WERI-Rb-1 (cell line): ENCODE data around the gene DNAJC9.
"Not testable (repeated sequence)": the region's sequence is repeated elsewhere in the genome, so short reads cannot be mapped to it uniquely, and the experiment has no call there.

ENCODE experiments used
- DNase-seq: peaks from one replicate; pipeline ENCODE4 v3.0.0-alpha.2; 2020
- H3K27ac ChIP-seq: fragments of 250-450 bp; sonication (Bioruptor Pico); 2 replicates; pipeline ENCODE4 v1.5.1; 2020; ENCODE audit warnings: mild to moderate bottlenecking, moderate library complexity
- H3K27me3 ChIP-seq: fragments of 250-450 bp; sonication (Bioruptor Pico); 2 replicates; pipeline ENCODE4 v1.5.1; 2021; ENCODE audit warnings: mild to moderate bottlenecking, low read depth, moderate library complexity; ENCODE audit not compliant: insufficient read depth, severe bottlenecking
- H3K36me3 ChIP-seq: fragments of 250-450 bp; sonication (Bioruptor Pico); 2 replicates; pipeline ENCODE4 v1.5.1; 2020; ENCODE audit warnings: mild to moderate bottlenecking, moderate library complexity
- H3K4me3 ChIP-seq: 2 replicates; pipeline ENCODE4 v1.5.1; 2011; ENCODE audit warnings: low read depth, mild to moderate bottlenecking, control low read depth, low read length
- H3K9me3 ChIP-seq: fragments of 250-450 bp; sonication (Bioruptor Pico); 2 replicates; pipeline ENCODE4 v1.5.1; 2021; ENCODE audit warnings: mild to moderate bottlenecking, moderate library complexity; ENCODE audit not compliant: severe bottlenecking
- CTCF ChIP-seq: IDR thresholded peaks from 2 replicates; pipeline ENCODE4 v1.5.1; 2011; ENCODE audit warnings: low read depth, mild to moderate bottlenecking, control low read depth, inconsistent platforms, low read length

The DNAJC9 gene

GRCh38 chr10:73264423-73264822, 17.4 kb upstream of the DNAJC9 start:
- DNase-seq = no peak
- Histone ChIP-seq H3K27me3 (no peaks in the 10 kb centered on the region), H3K4me3 (no peak overlapping the region), H3K27ac (no peak overlapping the region), H3K9me3 (no peaks in the 10 kb centered on the region), H3K36me3 (no peaks in the 10 kb centered on the region)
- no peak for TF ChIP-seq CTCF

- no peaks in the 10 kb centered on the region for H3K36me3 ChIP-seq
- H3K9me3 ChIP-seq = peaks cover 3% of the 10 kb centered on the region
- H3K27me3 ChIP-seq = no peaks in the 10 kb centered on the region
- H3K27ac ChIP-seq = no peak overlapping the region
- H3K4me3 ChIP-seq = no peak overlapping the region
- peak; percentile 19; the same call in 1 of the 2 replicates for TF ChIP-seq CTCF
- DNase-seq = no peak
Observed at GRCh38 chr10:73263693-73264347, 16.8 kb upstream of the DNAJC9 start.

- TF ChIP-seq CTCF = no peak
- Histone ChIP-seq H3K9me3 (peaks cover 3% of the 10 kb centered on the region), H3K27me3 (no peaks in the 10 kb centered on the region), H3K4me3 (no peak overlapping the region), H3K27ac (no peak overlapping the region), H3K36me3 (no peaks in the 10 kb centered on the region)
- DNase-seq = no peak
Observed at GRCh38 chr10:73262880-73263555, 16.0 kb upstream of the DNAJC9 start.

- Histone ChIP-seq H3K9me3 (peaks cover 3% of the 10 kb centered on the region), H3K27me3 (no peaks in the 10 kb centered on the region), H3K36me3 (no peaks in the 10 kb centered on the region), H3K27ac (no peak overlapping the region), H3K4me3 (no peak overlapping the region)
- DNase-seq = no peak
- no peak for TF ChIP-seq CTCF
Observed at GRCh38 chr10:73262105-73262730, 15.2 kb upstream of the DNAJC9 start.

- no peaks in the 10 kb centered on the region for H3K27me3 ChIP-seq
- H3K4me3 ChIP-seq = no peak overlapping the region
- no peak for TF ChIP-seq CTCF
- no peaks in the 10 kb centered on the region for H3K36me3 ChIP-seq
- H3K9me3 ChIP-seq = peaks cover 3% of the 10 kb centered on the region
- DNase-seq = no peak
- no peak overlapping the region for H3K27ac ChIP-seq
Observed at GRCh38 chr10:73261362-73261995, 14.4 kb upstream of the DNAJC9 start.

GRCh38 chr10:73258612-73259011, 11.6 kb upstream of the DNAJC9 start:
- not testable (repeated sequence) for H3K36me3 ChIP-seq, H3K4me3 ChIP-seq, H3K9me3 ChIP-seq, H3K27ac ChIP-seq, H3K27me3 ChIP-seq
- peak; percentile 12 for DNase-seq
